ENCODE data around the gene NBAS.
A peak's percentile ranks its signal among the peaks of the same experiment; 100 is the strongest.

Gene NBAS

DNA sequence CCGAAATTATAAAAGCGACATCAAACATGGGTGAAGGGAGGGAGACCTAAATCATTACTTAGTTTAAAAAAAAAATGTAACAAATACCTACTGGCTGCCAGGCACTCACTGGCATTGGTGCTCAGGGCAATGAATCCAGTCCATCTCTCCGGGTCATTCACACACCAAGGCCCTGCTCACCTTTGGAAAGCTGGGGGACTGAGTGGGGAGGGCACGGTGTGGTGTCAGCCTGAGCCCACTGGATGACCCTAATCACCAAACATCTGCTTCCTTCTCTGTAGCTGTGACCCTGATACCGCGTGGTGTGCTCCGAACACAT lies 30.2 kb upstream of the NBAS start:
- no peak for DNase-seq (ENCODE audit: low read depth)

DNA sequence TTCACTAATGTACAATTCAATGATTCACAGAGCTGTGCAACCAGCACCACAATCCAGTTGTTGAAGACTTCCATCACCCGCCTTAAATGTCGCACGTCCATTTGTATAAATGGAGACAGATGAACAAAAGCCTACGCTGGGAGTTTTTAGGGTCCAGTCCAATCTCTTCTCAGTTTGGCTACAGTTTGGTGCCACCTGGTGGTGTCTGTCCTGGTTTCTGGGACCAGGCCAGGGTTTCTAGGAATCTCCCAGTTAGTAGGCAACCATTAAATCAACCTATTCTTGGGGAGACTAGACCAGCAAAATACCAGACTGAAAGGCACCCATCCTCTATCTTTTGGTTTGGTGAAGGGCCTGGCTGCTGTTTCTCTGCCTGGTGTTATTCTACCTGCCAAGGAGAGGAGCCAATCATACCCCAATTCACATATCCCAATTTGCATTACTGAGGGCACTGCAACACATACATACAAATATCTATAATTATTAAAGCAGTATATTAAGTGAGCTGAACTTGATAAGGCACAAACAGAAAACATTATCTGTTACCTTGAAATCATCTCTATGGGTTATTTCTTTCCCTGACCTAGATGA lies 27.3 kb upstream of the NBAS start:
- peak; percentile 27 for DNase-seq (ENCODE audit: low read depth)

DNA sequence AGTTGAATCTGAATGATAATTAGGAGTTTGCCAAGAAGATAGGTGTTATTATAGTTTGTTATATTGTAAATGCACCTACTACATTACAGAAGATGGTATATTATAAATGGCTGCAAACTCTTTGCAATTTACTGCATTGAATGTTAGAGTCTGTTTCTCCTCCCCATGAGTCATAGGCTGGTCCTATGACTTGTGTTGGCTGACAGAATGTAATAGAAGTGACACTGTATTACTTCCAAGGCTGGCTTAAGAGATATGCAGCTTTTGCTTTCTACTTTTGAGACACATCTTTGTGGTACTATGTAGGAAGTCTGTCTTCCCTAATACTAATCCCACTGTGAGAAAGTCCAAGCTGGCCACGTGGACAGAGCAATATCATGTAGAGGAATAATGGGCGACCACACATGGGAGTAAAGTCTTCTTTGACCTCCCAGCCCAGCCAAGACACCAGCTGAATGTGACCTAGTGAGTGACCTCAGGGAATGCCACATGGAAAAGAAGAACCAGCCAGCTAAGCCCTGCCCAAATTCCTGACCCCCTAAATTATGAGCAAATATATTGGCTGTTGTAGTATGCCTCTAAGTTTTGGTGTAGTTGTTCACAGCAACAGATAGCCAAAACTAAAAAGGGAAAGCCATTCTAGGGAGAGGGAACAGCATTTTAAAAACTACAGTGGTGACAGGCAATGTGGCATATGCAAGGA lies 23.8 kb upstream of the NBAS start:
- no peak for DNase-seq (ENCODE audit: low read depth)

DNA sequence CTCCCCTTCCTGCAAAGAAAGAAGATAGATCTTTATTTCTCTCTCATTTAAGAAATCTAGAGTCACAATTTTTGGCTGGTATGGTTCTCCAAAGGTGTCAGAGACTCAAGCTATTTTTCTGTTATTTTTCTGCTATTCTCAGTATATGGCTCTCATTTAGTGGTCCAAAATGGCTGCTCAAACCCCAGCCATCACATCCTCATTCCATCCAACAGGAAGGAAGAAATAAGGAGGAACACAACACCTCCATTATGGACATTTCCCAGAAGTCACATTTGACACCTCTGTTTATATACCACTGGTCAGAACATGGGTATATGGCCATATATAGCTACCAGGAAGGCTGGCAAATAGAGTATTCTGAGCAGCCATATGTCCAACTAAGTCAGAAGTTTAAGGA lies 23.2 kb upstream of the NBAS start:
- no peak for DNase-seq (ENCODE audit: low read depth)

DNA sequence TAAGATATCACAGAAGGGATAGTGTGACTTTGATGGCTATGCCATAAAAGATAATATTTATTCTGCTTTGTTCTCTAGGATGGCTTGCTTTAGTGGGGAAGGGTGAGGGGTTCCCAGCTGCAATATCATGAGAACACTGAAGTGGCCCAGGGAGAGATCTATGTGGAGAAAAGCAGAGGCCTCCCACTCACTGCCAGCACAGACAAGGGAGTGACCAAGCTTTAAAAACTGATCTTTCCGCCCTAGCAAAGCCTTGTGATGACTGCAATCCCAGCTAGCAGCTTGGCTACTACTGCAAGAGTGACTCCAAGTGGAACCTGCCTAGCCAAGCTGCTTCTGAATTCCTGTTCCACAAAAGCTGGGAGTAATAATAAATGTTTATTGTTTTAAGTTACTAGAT lies 22.7 kb upstream of the NBAS start:
- DNase-seq (ENCODE audit: low read depth) = no peak

DNA sequence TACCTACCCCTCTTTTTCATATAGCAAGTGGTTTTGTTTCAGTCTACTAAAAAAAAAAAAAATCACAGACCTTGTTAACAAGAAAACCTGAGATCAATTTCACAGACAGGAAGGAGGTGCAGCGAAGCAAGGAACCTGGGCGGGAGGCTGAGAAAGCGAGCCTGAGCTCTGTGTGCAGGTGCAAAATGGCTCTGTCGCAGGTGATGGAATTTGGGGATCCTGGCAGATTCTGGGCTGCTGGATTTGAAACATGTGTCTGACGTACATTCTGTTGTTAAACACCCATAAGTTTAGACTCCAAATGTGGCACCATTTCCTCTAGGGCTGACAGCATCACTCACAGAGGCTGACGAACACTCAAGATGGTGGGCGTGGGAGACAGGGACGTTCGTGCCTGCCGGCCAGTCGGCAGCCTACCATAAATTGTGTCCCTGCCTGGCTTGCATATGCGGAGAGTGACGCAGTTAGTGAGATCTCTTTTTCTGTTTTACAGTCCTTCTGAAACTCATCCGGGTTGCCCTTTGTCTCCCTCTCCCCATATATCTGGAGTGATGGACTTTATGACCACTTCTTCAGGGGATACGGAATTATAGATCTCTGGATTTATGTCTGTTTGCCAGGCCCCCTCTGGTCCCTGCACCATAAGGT lies 21.7 kb upstream of the NBAS start:
- DNase-seq (ENCODE audit: low read depth) = no peak

DNA sequence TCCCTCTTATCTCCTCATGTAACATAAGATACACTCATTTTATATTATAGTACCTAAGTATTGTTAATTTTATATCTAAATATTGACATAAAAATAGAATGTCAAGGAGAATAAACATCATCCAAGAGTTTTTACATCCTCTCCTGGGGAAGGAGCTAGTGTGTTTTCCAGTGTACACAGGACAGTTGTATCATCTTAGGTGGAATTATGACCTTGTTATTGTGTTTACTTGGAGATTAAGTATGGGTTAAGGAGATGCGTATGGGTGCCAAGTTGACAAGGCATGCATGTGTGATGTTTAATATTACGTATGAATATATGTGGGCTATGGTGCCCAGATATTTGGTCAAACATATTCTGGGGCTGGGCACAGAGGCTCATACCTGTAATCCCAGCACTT lies 19.3 kb upstream of the NBAS start:
- no peak for DNase-seq (ENCODE audit: low read depth)

DNA sequence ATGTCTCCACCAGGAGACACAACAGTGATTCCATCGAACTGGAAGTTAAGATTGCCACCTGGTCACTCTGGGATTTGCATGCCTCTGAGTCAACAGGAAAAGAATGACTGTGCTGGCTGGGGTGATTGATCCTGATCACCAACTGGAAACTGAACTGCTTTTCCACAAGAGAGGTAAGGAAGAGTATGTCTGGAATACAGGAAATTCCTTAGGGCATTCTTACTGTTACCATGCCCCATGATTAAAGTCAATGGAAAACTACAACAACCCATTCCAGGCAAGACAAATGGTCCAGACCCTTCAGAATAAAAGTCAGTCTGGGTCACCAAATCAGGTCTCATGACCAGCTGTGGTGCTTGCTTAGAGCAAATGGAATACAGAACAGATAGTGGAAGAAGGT lies 18.5 kb upstream of the NBAS start:
- DNase-seq (ENCODE audit: low read depth) = no peak

DNA sequence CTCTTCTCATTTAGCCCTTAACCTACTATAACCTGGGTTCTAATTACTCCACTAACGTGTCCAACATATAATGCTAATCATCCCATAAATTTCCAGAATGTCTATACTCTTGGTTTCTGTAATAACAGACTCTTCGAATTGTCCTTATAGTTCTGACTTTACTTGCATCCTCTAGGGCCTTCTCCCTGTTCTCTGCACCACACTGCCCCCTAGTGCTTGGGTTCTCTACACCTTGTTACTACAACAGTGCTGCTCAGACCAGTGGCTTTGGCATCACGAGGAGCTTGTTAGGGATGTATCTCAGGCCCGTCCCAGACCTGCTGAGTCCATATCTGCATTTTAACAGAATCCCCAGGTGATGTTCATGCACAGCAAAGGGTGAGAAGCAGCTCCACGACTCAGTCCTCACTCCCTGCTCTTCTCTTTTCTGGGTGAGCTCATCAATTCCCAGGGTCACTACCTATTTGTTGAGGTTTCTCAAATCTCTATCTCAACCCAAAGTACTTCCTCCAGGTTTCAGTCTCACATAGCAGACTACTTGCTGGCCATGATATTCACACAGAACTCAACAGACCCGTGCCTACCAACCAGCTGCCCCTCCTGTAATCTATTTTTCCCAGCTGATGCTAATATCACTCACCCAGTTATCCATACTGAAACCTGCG lies 16.1 kb upstream of the NBAS start:
- DNase-seq (ENCODE audit: low read depth) = peak; percentile 71

DNA sequence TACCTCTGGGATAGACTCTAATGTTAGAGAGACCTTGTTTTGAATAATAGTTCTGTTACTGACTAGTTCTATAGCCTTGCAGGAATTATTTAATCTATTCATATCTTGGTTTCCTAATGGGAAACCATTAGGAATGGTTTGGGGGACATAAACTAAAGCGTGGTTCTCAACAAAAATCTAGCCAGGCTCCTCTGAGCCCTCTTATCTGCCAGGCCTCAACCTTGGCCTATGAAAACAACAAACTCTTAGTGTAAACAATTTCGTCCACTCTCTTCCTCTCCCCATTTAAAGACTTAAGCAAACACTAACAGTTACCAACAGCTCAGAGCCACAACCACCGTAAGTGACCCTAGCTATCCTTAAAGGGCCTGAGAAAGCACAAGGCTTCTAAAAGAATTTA lies 10.6 kb upstream of the NBAS start:
- DNase-seq (ENCODE audit: low read depth) = no peak

DNA sequence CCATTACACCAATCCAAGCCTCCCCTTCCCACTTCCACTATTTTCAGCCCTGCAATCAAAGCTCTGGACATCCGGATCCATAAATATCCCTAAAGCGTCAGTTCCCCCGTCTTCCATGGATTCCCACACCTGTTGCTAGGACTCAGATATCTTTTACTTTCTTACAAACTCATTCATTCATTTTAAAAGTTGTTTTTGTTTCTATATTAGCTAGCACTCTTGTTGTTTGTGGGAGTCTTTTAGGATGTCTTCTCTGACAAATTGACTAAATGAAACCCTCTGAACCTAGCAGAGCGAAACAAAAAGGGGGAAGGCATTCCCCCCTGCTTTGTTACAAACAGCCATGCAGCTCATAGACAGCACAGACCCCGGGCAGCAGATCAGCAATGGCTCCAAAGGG lies 9.0 kb upstream of the NBAS start:
- no peak for DNase-seq (ENCODE audit: low read depth)

DNA sequence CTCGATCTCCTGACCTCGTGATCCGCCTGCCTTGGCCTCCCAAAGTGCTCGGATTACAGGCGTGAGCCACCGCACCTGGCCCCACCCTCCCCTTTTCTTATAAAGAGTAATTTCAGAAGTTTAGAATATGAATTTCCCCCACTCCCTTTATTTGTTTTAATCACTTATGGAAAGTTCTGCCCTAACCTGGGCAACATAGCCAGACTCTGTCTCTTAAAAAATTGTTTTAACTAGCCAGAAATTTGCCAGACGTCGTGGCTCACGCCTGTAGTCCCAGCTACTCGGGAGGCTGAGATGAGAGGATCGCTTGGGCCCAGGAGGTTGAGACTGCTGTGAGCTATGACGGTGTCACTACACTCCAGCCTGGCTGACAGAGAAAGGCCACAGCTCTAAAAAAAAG lies 7.7 kb upstream of the NBAS start:
- DNase-seq (ENCODE audit: low read depth) = no peak

DNA sequence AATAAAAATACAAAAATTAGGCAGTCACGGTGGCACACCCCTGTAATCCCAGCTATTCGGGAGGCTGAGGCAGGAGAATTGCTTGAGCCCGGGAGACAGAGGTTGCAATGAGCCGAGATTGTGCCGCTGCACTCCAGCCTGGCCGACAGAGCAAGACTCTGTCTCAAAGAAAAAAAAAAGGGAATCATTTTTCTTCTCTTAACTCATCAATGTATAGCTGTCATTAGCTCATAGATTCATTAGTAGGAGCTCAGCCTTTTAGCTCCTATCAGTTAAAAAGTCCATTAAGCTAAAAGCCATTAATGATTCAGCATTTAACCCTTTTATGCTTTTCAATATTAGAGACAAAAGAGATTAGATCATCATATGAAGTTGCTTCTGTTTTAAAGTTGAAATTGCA lies 5.8 kb upstream of the NBAS start:
- no peak for DNase-seq (ENCODE audit: low read depth)

DNA sequence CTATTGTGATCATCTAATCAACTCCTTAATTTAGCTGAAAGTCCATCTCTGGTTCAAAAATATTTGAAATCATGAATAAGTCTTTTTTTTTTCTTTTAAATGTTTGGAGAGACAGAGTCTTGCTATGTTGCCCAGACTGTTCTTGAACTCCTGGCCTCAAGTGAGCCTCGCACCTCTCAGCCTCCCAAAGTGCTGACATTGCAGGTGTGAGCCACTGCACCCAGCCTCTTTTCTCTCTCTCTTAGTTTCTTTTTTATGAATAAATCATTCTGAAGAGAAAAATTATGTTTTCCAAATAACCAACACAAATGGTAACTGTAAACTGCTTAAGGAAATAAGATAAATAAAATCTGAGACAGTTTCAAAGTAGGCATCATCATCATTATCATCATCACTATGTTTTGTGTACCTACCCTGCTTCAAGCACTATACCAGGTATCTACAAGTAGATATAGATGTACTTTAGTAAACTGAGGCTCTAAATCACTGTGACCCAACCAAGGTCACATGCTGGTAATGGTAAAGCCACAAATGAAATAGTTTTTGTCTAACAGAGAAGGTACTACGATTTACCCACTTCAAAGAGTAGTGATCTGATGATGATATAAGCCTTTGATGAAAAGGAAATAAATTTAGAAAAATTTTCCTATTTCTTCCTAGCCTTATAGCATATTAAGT lies 5.0 kb upstream of the NBAS start:
- DNase-seq (ENCODE audit: low read depth) = no peak

DNA sequence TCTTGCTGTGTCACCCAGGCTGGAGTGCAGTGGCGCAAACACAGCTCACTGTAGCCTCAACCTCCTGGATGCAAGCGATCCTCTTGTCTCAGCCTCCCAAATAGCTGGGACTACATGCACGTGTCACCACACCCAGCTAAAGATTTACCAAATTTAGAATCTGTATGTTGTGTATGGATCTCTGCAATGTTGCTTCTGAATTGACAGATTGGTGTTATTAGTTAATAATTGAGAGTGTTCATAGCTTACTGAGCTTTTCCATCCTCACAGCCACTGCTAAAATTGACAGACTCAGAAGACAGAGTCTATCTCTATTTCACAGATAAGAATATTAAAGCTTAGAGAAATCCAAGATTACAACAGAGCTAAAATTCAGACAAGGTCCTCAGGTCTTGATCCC lies 4.3 kb upstream of the NBAS start:
- no peak for DNase-seq (ENCODE audit: low read depth)

DNA sequence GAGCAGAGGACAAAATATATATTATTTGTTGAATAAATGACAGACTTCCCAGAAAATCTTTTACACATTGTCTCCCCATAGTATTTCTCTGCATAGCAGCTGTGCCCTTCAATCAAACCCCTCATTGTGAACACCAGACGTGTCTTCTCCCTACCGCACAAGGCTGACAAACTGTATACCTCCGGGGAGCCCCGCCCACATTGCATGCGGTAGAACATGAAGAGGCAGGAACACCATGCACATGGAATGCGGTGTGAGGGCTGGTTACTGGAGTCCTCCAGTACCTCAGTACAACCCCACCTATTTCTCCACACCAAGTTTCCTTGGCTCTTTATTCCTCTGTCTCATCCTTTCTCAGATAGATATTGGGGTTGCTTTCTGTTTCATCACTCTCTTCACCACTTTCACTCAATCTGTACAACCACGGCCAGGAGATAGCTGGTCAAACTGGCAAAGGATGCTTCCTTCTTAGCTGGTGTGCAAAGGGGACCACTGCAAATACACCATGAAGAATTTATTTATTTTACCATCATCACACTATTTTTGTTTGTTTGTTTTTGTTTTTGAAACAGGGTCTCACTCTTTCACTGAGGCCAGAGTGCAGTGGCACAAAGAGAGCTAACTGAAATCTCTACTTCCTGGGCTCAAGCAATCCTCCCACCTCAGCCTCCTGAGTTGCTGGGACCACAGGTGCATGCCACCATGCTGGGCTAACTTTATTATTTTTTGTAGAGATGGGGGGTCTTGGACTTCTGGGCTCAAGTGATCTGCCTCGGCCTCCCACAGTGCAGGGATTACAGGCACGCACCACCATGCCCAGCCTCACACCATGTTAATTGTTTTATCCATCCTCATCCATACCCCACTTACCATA lies 2.3 kb upstream of the NBAS start:
- no peak for DNase-seq (ENCODE audit: low read depth)

DNA sequence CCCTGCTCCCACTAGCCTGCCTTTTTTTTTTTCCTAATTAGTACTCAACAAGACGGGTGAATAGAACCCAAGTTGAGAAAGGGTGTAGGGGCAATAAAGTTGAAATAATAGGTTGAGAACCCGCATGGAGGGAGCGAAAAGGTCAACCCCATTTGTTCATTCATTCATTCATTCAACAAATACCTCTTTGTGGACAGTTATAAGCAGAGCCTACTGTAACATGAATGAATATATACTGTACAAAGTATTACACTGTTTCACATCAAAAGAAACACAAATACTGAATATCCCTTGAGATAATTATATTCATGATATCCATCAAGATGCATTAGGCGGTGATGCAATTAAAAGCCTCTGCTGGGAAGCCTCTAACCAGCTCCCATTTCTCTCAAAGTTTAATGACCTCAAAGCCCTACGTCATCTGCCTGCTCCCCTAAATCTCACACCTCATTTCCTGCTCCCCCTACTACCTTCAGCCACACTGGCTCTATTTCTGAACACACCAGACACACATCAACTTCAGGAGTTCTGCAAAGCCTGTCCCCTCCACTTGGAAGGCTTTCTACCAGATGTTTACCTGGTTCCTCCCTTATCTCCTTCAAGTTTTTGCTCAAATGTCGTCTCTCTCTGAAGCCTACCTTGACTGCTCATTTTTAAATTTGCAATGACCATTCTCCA lies 1.4 kb upstream of the NBAS start:
- DNase-seq (ENCODE audit: low read depth) = no peak

DNA sequence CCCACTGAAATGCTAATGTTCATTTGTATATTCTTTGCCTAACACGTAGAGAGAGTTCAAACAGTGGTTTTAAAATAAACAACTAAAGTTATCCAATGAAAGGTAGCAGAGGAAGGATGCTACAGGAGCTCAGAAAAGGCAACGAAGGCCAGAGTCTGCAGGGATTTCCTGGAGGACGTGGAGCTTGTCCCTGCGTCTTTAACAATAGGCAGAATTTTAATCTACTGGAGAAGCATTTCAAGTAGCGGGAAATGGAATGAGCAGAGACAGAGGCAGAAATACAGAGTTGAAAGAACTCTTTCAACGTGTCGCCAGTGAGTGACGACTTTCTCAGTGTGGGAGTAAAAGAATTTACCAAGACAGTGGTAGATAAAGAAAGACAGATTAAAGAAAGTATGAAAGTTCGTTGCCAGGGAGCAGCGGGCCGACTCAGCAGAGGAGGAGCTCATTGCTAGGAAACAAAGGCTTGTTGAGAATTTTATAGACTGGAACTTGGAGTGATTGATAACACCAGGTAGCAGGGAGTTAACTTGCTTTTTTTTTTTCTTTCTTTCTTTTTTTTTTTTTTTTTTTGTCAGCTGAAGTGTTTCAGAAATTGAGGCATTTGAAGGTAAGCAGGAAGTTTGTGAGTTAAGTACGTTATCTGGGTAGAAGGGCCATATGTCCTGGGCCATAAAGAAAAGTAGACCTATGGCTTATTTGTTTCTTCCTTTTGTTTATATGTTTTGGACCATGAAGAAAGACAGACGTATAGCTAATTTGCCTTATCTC lies 625 bp upstream of the NBAS start:
- DNase-seq (ENCODE audit: low read depth) = peak; percentile 20

DNA sequence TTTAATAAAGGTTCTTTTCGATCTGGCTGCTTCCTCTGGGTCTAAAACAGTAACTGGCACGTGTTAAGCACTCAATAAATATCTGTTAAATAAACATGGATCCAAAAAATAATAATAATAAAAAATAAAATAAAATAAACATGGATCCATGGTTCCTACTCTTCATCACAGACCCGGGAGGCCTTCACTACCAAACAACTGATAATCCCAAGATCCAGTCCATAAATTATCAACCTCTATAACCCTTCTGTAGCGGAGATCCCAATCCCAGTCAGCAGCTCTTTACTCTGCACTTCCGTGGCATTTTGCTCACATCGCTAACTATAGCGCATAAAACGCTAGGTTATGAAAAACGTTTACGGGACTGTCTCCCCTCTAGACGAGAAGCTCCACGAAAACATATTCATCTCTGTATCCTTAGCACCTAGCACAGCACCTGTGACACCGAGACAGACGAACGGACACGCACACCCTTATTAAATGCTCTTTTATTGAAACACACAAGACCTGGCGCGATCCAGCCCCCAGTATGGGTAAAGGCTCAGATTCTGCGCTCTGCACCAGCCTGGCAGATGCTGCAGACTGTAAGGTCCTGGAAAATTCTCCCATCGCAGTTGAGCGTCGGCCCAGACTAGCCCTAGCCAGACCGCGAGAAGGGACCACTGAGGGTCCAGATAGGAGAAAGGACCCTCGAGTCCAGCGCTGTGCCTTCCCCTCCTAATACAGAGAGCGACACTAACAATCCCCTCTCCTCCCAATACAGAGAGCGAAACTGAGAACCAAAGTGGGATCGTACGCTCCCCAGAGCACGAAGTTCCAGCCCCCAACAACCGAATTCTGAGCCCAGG lies 770 bp downstream of the NBAS start:
- no peak for DNase-seq (ENCODE audit: low read depth)
